CD4-positive, alpha-beta memory T cell (primary cell): ENCODE measurements around the gene CNDP1. TPM values are rescaled to one million over a fixed set of nuclear protein-coding genes. Genes with fewer than 3 reads are reported as not detected.
"Not testable (repeated sequence)": the region's sequence is repeated elsewhere in the genome, so short reads cannot be mapped to it uniquely, and the experiment has no call there.

ENCODE experiments used
- CTCF ChIA-PET: fragments of 350-600 bp; sonication (Branson Sonifier 250); formaldehyde crosslinking; loops from one replicate; lab custom pipeline; 2021; ENCODE audit warnings: inconsistent platforms; ENCODE audit not compliant: partially characterized antibody; lab: Charles Lee
- POLR2A ChIA-PET: fragments of 350-600 bp; sonication (Branson Sonifier 250); formaldehyde crosslinking; loops from one replicate; lab custom pipeline; 2021; ENCODE audit not compliant: partially characterized antibody; lab: Charles Lee
- DNase-seq, 5 donors: peaks; one replicate each; pipeline versions ENCODE4 v3.0.0 to v3.0.0-alpha.2; 2020 to 2022; ENCODE audit warnings: mixed read lengths in 1 of 5
- H3K27ac ChIP-seq: one replicate; pipeline ENCODE4 v1.7.0; 2013; ENCODE audit warnings: low read depth, low read length
- H3K27me3 ChIP-seq: 2 replicates; pipeline ENCODE4 v1.7.0; 2013; ENCODE audit warnings: mild to moderate bottlenecking, low read length, moderate library complexity; ENCODE audit not compliant: insufficient read depth
- H3K36me3 ChIP-seq: 2 replicates; pipeline ENCODE4 v1.7.0; 2013; ENCODE audit warnings: mild to moderate bottlenecking, low read length, moderate library complexity; ENCODE audit not compliant: insufficient read depth
- H3K4me1 ChIP-seq: 2 replicates; pipeline ENCODE4 v1.7.0; 2013; ENCODE audit warnings: mild to moderate bottlenecking, low read length, moderate library complexity; ENCODE audit not compliant: insufficient read depth
- H3K4me3 ChIP-seq, 2 donors: one replicate each; pipeline ENCODE4 v1.7.0; 2013; ENCODE audit warnings: low read length in 2 of 2, mild to moderate bottlenecking in 1 of 2
- H3K9me3 ChIP-seq, 2 donors: one replicate each; pipeline ENCODE4 v1.7.0; 2013; ENCODE audit warnings: low read length in 2 of 2, control low read depth in 1 of 2; ENCODE audit not compliant: control insufficient read depth in 1 of 2
- H3K27ac Mint-ChIP-seq, 7 donors: one replicate each; pipeline ENCODE4 v1.8.0; 2020 to 2021; ENCODE audit warnings: mixed read lengths in 7 of 7, mild to moderate bottlenecking in 6 of 7, inconsistent platforms in 3 of 7, moderate library complexity in 3 of 7
- H3K27me3 Mint-ChIP-seq, 2 donors: one replicate each; pipeline ENCODE4 v1.8.0; 2020 to 2021; ENCODE audit warnings: mixed read lengths in 2 of 2
- H3K36me3 Mint-ChIP-seq, 2 donors: one replicate each; pipeline ENCODE4 v1.8.0; 2020 to 2021; ENCODE audit warnings: mixed read lengths in 2 of 2, inconsistent platforms in 1 of 2, mild to moderate bottlenecking in 1 of 2
- H3K4me1 Mint-ChIP-seq, 4 donors: one replicate each; pipeline ENCODE4 v1.8.0; 2020 to 2021; ENCODE audit warnings: mixed read lengths in 4 of 4, mild to moderate bottlenecking in 1 of 4
- H3K4me3 Mint-ChIP-seq, 8 donors: one replicate each; pipeline ENCODE4 v1.8.0; 2020 to 2021; ENCODE audit warnings: mixed read lengths in 8 of 8, mild to moderate bottlenecking in 7 of 8, moderate library complexity in 6 of 8, inconsistent platforms in 3 of 8
- H3K9me3 Mint-ChIP-seq, 8 donors: one replicate each; pipeline ENCODE4 v1.8.0; 2020 to 2021; ENCODE audit warnings: mixed read lengths in 8 of 8, mild to moderate bottlenecking in 5 of 8, inconsistent platforms in 3 of 8, moderate library complexity in 1 of 8
- intact Hi-C: fragments of 100-400 bp; cut with micrococcal nuclease; formaldehyde crosslinking; loops from one replicate; pipeline ENCODE4 v1.15.1; 2023
- polyA plus RNA-seq, 2 donors: library from polyadenylated mRNA; unstranded; fragments of 300-500 nt; fragmentation: Illumina TruSeq; gene quantifications; one replicate each; pipeline ENCODE4 v1.2.3, GENCODE V29; 2021
- total RNA-seq, 2 experiments: library from RNA; stranded (reverse); gene quantifications; one replicate each; pipeline ENCODE4 v1.2.3, GENCODE V29; 2021

Gene CNDP1
- total and polyA plus RNA-seq, 4 experiments from 2014 or later: not detected

DNA sequence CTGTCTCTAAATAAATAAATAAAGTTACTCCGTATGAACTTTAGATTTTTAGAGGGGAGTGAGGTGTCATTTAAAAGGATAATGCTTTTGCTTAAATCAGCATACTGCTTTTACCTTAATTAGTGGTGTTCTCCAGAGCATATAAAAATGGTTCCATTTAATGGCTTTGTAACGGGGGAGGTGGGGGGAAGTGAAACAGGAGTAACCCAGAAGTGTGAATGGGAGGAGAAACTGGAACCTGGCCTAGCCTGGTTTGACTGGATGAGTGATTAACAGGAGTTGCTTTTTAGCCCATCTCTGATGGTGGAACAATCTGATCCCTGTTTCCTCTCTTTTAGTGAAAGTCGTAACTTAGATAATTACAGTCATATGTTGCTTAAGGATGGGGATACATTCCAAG, 36.5 kb upstream of the CNDP1 start:
- Mint-ChIP-seq H3K4me1 (peaks cover 36 to 73% (median 46%) of the 10 kb centered on the region in 4 donors), H3K4me3 (peak overlapping the region; percentile 54 to 96 (median 80)), H3K9me3 (peaks cover 0 to 2% (median 0%) of the 10 kb centered on the region in 8 donors), H3K36me3 (peaks cover 21 to 34% of the 10 kb centered on the region in 2 donors), H3K27me3 (no peaks in the 10 kb centered on the region), H3K27ac (peak overlapping the region; percentile 83 to 99 (median 90))
- CTCF ChIA-PET: interaction anchor here (1.2 to 12.7 kb wide), 4 partner anchors 54 to 146 kb away, joined by 5 to 422 read pairs (median 68); no protein-coding TSS in a partner anchor
- POLR2A ChIA-PET: interaction anchor here (1.5 to 3.1 kb wide), 3 partner anchors 100 to 120 kb away, joined by 7 to 35 read pairs (median 21); partner anchors contain the start of gene ZNF407
- intact Hi-C loops: loop anchor here (2.0 to 5.0 kb wide), 4 partner anchors 415 to 711 kb away; partner anchors contain the start of gene PTGR3
- DNase-seq: no peak
- no peaks in the 10 kb centered on the region for H3K27me3 ChIP-seq
- no peaks in the 10 kb centered on the region for H3K9me3 ChIP-seq
- no peak overlapping the region for H3K4me3 ChIP-seq
- no peak overlapping the region for H3K27ac ChIP-seq
- peaks cover 16% of the 10 kb centered on the region for H3K36me3 ChIP-seq
- H3K4me1 ChIP-seq: peaks cover 44% of the 10 kb centered on the region

DNA sequence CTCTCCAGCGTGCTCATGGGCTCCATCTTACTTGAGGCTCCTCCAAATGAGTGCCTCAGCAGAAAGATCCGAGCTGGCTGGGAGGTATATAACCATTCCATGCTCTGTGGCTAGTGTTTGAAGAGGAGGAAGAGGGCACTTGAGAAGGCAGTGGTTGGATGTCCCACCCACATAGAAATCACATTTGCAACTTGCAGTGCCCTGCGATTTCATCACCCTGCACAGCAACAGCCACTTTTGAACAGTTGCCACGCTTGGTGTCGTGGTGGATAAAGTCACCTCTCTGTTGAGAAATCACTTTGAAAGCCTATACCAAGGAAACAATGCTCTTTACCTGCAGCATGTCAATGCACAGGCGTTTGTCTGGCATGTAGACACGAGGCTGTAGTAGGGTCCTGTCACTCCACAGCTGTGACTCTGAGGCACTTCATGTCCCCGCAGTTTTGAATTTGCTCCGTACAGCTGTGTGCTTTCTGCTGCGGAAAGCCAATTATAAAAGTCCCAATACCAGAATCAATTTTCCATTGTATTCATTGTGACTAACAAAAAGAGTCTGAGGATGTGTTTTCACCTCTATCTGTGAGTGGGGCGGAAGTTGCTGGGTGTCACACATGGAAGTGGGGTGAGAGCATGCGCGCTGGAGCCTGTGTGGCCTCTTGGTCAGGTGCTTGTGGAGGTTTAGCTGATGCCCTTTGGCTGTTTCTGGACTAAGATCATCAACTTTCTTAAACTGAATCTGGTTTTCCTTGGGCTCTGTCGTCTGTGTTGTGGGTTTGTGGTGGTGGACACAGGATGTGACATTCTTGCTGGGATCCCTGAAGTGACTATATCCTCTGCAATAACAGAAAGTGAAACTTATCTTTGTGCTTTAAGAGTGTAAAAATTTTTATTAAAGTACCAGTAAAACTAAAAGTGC, 35.3 kb upstream of the CNDP1 start:
- H3K4me1 ChIP-seq: peaks cover 44% of the 10 kb centered on the region
- DNase-seq: peak; percentile 76 to 89 (median 79)
- no peaks in the 10 kb centered on the region for H3K9me3 ChIP-seq
- H3K27ac ChIP-seq: peak overlapping the region; percentile 72
- ChIA-PET POLR2A (interaction anchor here (1.1 to 3.1 kb wide), 5 partner anchors 99 to 712 kb away, joined by 5 to 21 read pairs (median 6); partner anchors contain the start of genes TSHZ1 and ZNF407), CTCF (interaction anchor here (1.2 to 12.7 kb wide), 3 partner anchors 53 to 147 kb away, joined by 5 to 422 read pairs (median 11); no protein-coding TSS in a partner anchor)
- peaks cover 25% of the 10 kb centered on the region for H3K36me3 ChIP-seq
- intact Hi-C loops: loop anchor here (1.0 to 5.0 kb wide), 6 partner anchors 98 to 572 kb away; partner anchors contain the start of gene ZNF407
- Mint-ChIP-seq H3K27me3 (no peaks in the 10 kb centered on the region), H3K27ac (peak overlapping the region; percentile 90 to 99 (median 99)), H3K9me3 (peaks cover 0 to 2% (median 0%) of the 10 kb centered on the region in 8 donors), H3K4me1 (peaks cover 35 to 79% (median 49%) of the 10 kb centered on the region in 4 donors), H3K36me3 (peaks cover 32 to 42% of the 10 kb centered on the region in 2 donors), H3K4me3 (peak overlapping the region; percentile 86 to 97 (median 94))
- H3K4me3 ChIP-seq: peak overlapping the region; percentile 32 to 74
- no peaks in the 10 kb centered on the region for H3K27me3 ChIP-seq

DNA sequence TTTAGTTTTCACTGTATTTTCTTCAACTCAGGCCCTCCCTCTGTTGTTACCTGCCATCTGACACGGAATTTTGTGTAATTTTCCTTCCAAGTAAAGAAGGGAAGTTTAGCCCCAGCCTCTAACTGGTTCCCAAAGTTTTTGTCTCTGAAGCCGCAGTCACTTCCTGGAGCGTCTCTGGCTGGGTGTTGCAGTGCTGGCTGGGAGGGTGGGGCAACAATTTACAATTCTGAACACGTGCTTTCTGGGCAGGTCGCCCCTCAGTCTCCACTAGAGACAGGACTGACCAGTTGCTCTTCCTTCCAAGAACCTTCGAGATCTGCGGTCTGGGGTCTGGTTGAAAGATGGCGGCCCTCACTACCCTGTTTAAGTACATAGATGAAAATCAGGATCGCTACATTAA, 34.7 kb upstream of the CNDP1 start:
- Histone ChIP-seq H3K4me3 (peak overlapping the region; percentile 32 to 74), H3K36me3 (peaks cover 31% of the 10 kb centered on the region), H3K4me1 (peaks cover 44% of the 10 kb centered on the region), H3K27me3 (no peaks in the 10 kb centered on the region), H3K27ac (peak overlapping the region; percentile 72), H3K9me3 (no peaks in the 10 kb centered on the region)
- DNase-seq: peak in 3 of 5 donors; percentile 60 to 65 (median 64)
- intact Hi-C loops: loop anchor here (1.0 to 5.0 kb wide), 7 partner anchors 98 to 748 kb away; partner anchors contain the start of gene ZNF407
- H3K27me3 Mint-ChIP-seq: no peaks in the 10 kb centered on the region
- H3K36me3 Mint-ChIP-seq: peaks cover 37 to 45% of the 10 kb centered on the region in 2 donors
- CTCF ChIA-PET: interaction anchor here (1.0 to 12.7 kb wide), 3 partner anchors 52 to 148 kb away, joined by 4 to 422 read pairs (median 11); no protein-coding TSS in a partner anchor
- peaks cover 0 to 2% (median 0%) of the 10 kb centered on the region in 8 donors for H3K9me3 Mint-ChIP-seq
- peak overlapping the region; percentile 90 to 99 (median 99) for H3K27ac Mint-ChIP-seq
- peaks cover 35 to 74% (median 49%) of the 10 kb centered on the region in 4 donors for H3K4me1 Mint-ChIP-seq
- peak overlapping the region; percentile 86 to 97 (median 94) for H3K4me3 Mint-ChIP-seq
- POLR2A ChIA-PET: interaction anchor here (1.1 to 3.1 kb wide), 4 partner anchors 98 to 711 kb away, joined by 5 to 21 read pairs (median 6); partner anchors contain the start of genes TSHZ1 and ZNF407

DNA sequence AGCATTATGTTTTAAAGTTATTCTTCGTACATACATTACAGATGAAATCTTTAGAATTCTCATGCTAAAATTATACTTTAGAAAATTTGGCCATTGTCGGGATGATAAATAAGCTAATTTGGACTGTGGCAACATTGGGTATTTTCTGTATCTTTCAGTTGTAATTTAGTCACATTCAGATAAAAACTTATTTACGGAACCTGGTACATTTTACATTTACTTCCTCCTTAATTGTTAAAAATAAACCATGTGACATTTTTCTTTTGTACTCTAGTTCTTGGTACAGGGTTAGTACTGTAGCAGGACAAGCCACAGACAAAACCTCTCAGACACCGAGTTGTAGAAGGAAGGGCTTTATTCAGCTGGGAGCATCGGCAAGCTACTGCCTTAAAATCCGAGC, 33.9 kb upstream of the CNDP1 start:
- H3K27me3 Mint-ChIP-seq: no peaks in the 10 kb centered on the region
- no peaks in the 10 kb centered on the region for H3K9me3 ChIP-seq
- peaks cover 37% of the 10 kb centered on the region for H3K36me3 ChIP-seq
- H3K9me3 Mint-ChIP-seq: peaks cover 0 to 2% (median 0%) of the 10 kb centered on the region in 8 donors
- H3K27ac ChIP-seq: peak overlapping the region; percentile 72
- peak overlapping the region; percentile 38 to 99 (median 82) for H3K27ac Mint-ChIP-seq
- H3K4me3 ChIP-seq: peak overlapping the region in 1 of 2 donors; percentile 74
- no peak for DNase-seq
- ChIA-PET POLR2A (interaction anchor here (3.1 kb wide), 1 partner anchor 97 kb away, joined by 21 read pairs; the partner anchor contains the start of gene ZNF407), CTCF (interaction anchor here (1.0 to 12.7 kb wide), 2 partner anchors 122 to 149 kb away, joined by 4 to 422 read pairs; no protein-coding TSS in a partner anchor)
- peaks cover 35 to 73% (median 49%) of the 10 kb centered on the region in 4 donors for H3K4me1 Mint-ChIP-seq
- peak overlapping the region; percentile 25 to 97 (median 58) for H3K4me3 Mint-ChIP-seq
- H3K4me1 ChIP-seq: peaks cover 44% of the 10 kb centered on the region
- no peaks in the 10 kb centered on the region for H3K27me3 ChIP-seq
- intact Hi-C loops: loop anchor here (5.0 kb wide), 1 partner anchor 747 kb away; no protein-coding TSS in a partner anchor
- H3K36me3 Mint-ChIP-seq: peaks cover 38 to 46% of the 10 kb centered on the region in 2 donors

DNA sequence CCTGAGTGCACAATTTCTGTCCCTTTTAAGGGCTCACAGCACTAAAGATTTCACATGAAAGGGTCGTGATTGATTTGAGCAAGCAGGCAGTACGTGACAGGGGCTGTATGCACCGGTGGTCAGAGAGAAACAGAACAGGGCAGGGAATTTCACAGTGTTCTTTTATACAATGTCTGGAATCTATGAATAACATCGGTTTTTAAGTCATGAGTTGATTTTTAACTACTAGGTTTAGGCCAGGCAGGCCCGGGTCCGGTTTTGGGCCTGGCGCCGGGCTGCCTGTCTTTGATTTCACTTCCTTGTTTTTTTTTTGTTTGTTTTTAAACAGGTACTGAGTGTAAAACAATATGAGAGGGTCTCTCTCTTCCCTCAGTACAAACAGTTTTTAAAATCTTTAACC, 33.5 kb upstream of the CNDP1 start:
- peaks cover 41 to 47% of the 10 kb centered on the region in 2 donors for H3K36me3 Mint-ChIP-seq
- POLR2A ChIA-PET: interaction anchor here (3.1 kb wide), 1 partner anchor 97 kb away, joined by 21 read pairs; the partner anchor contains the start of gene ZNF407

DNA sequence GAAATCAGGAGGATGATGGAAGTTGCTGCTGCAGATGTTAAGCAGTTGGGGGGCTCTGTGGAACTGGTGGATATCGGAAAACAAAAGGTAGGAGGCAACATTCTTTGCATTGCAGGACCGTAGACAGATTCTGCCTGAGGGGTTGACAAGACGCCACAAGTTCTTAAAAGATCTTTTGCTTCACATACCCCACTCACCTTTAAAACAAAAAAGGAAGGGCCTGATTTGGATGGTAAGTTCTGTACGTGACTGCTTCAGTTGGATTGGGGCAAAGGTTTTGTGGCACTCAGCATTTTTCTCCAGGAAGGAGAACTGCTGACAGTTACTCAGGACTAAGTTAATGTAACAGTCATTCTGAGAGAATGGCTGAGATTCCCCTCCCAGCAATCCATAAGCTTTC, 32.9 kb upstream of the CNDP1 start:
- H3K4me1 ChIP-seq: peaks cover 44% of the 10 kb centered on the region
- Mint-ChIP-seq H3K9me3 (no peaks in the 10 kb centered on the region), H3K27me3 (no peaks in the 10 kb centered on the region), H3K36me3 (peaks cover 42 to 49% of the 10 kb centered on the region in 2 donors), H3K4me1 (peaks cover 29 to 63% (median 44%) of the 10 kb centered on the region in 4 donors), H3K27ac (peak overlapping the region in 5 of 7 donors; percentile 56 to 86 (median 82)), H3K4me3 (peak overlapping the region in 1 of 8 donors; percentile 28)
- ChIA-PET POLR2A (no interaction called here), CTCF (no interaction called here)
- H3K27ac ChIP-seq: no peak overlapping the region
- no peaks in the 10 kb centered on the region for H3K9me3 ChIP-seq
- H3K4me3 ChIP-seq: no peak overlapping the region
- peaks cover 43% of the 10 kb centered on the region for H3K36me3 ChIP-seq
- no peaks in the 10 kb centered on the region for H3K27me3 ChIP-seq
- no peak for DNase-seq
- intact Hi-C loops: loop anchor here (5.0 kb wide), 1 partner anchor 746 kb away; no protein-coding TSS in a partner anchor

More for the DNA sequence above, 33.5 kb upstream of the CNDP1 start:
- peak overlapping the region in 5 of 7 donors; percentile 80 to 99 (median 89) for H3K27ac Mint-ChIP-seq
- CTCF ChIA-PET: interaction anchor here (1.0 to 12.7 kb wide), 2 partner anchors 123 to 149 kb away, joined by 4 to 422 read pairs; no protein-coding TSS in a partner anchor
- H3K9me3 ChIP-seq, H3K27me3 Mint-ChIP-seq, DNase-seq, H3K4me3 ChIP-seq, H3K9me3 Mint-ChIP-seq, H3K27me3 ChIP-seq: not testable (repeated sequence)
- intact Hi-C loops: loop anchor here (5.0 kb wide), 1 partner anchor 747 kb away; no protein-coding TSS in a partner anchor
- Histone ChIP-seq H3K27ac (peak overlapping the region; percentile 72), H3K36me3 (peaks cover 41% of the 10 kb centered on the region), H3K4me1 (peaks cover 44% of the 10 kb centered on the region)
- H3K4me1 Mint-ChIP-seq: peaks cover 32 to 68% (median 46%) of the 10 kb centered on the region in 4 donors
- H3K4me3 Mint-ChIP-seq: peak overlapping the region in 7 of 8 donors; percentile 4 to 88 (median 55)
